GM23338 (cell line): Measurements from ENCODE around the gene HEYL. TPM values are rescaled to one million over a fixed set of nuclear protein-coding genes. Genes with fewer than 3 reads are reported as not detected.

Experiments used
- CREB1 ChIP-seq: fragments of 250-450 bp; sonication (Bioruptor Pico); IDR thresholded peaks from 2 replicates; pipeline ENCODE4 v1.5.0; 2020; ENCODE audit warnings: low read depth, mild to moderate bottlenecking, moderate library complexity
- CTCF ChIP-seq, 2 experiments: fragments of 200-600 bp in 1 of 2; sonication (generic) in 1 of 2; conservative IDR thresholded peaks; 2 replicates each; pipeline versions ENCODE4 v1.5.1 to v1.6.1; 2016 to 2017; ENCODE audit warnings: antibody characterized with exemption in 2 of 2, low read depth in 2 of 2, mild to moderate bottlenecking in 2 of 2, moderate library complexity in 1 of 2
- ETS1 ChIP-seq: IDR thresholded peaks from 2 replicates; pipeline ENCODE4 v1.6.1; 2016; ENCODE audit warnings: antibody characterized with exemption
- EZH2 ChIP-seq: fragments of 200-600 bp; sonication (generic); IDR thresholded peaks from one replicate; pipeline ENCODE4 v1.8.0; 2017; ENCODE audit warnings: antibody characterized with exemption, mild to moderate bottlenecking, low read depth; ENCODE audit not compliant: unreplicated experiment
- EZH2phosphoT487 ChIP-seq: fragments of 200-600 bp; sonication (generic); IDR thresholded peaks from one replicate; pipeline ENCODE4 v1.8.1; 2018; ENCODE audit warnings: antibody characterized with exemption; ENCODE audit not compliant: unreplicated experiment
- JUNB ChIP-seq: IDR thresholded peaks from one replicate; pipeline ENCODE4 v1.6.1; 2016; ENCODE audit warnings: antibody characterized with exemption; ENCODE audit not compliant: unreplicated experiment
- POLR2AphosphoS5 ChIP-seq: IDR thresholded peaks from 2 replicates; pipeline ENCODE4 v1.6.1; 2016; ENCODE audit warnings: antibody characterized with exemption, low read depth
- REST ChIP-seq: IDR thresholded peaks from one replicate; pipeline ENCODE4 v1.6.1; 2018; ENCODE audit warnings: antibody characterized with exemption; ENCODE audit not compliant: unreplicated experiment
- STAT1 ChIP-seq: IDR thresholded peaks from one replicate; pipeline ENCODE4 v1.6.1; 2016; ENCODE audit warnings: antibody characterized with exemption; ENCODE audit not compliant: unreplicated experiment
- ZNF114 ChIP-seq: fragments of 250-450 bp; sonication (Bioruptor Pico); IDR thresholded peaks from 2 replicates; pipeline ENCODE4 v1.5.0; 2020; ENCODE audit warnings: mild to moderate bottlenecking, moderate library complexity
- ZNF462 ChIP-seq: fragments of 250-450 bp; sonication (Bioruptor Pico); IDR thresholded peaks from 2 replicates; pipeline ENCODE4 v1.5.0; 2020; ENCODE audit warnings: mild to moderate bottlenecking, moderate library complexity
- polyA plus RNA-seq: library from polyadenylated mRNA; unstranded; fragments of >200 nt; fragmentation: Nextera tagmentation; extraction: Ambion mirVana; gene quantifications from 2 replicates; pipeline ENCODE4 v1.2.1, GENCODE V29; 2016
- total RNA-seq: library from RNA; depleted of rRNA; stranded (reverse); fragments of >200 nt; shearing (Covaris generic); gene quantifications from 2 replicates; pipeline ENCODE4 v1.2.3, GENCODE V29; 2014

Gene HEYL
- total and polyA plus RNA-seq, 2 experiments from 2014 or later: 1.6 to 4.5 TPM

GRCh38 chr1:39633422-39633821 lies 6.0 kb downstream of the HEYL start (continued):
- TF ChIP-seq ZNF462 (CRISPR knock-in tag) (no peak), ETS1 (no peak), JUNB (no peak), EZH2 (no peak), STAT1 (no peak), ZNF114 (CRISPR knock-in tag) (no peak), CREB1 (no peak), CTCF (conservative IDR thresholded peaks at IDR 0.05; ENCODE audit: low read depth in 2 of 2) (no peak), EZH2phosphoT487 (no peak), REST (no peak), POLR2AphosphoS5 (no peak)
